Putamen (tissue), 1 donor: ENCODE measurements around the gene MEIOB.
A peak's percentile ranks its signal among the peaks of the same experiment; 100 is the strongest.
"Not testable (repeated sequence)": the region's sequence is repeated elsewhere in the genome, so short reads cannot be mapped to it uniquely, and the experiment has no call there.

Experiments
- DNase-seq: peaks from one replicate; pipeline ENCODE4 v3.0.0-alpha.2; 2016; ENCODE audit warnings: low spot score

Gene MEIOB

GRCh38 chr16:1906846-1907165 lies 34.8 kb upstream of the MEIOB start:
- DNase-seq: no peak

- no peak for DNase-seq
Observed at GRCh38 chr16:1906055-1906845, 34.3 kb upstream of the MEIOB start.

- DNase-seq: no peak
Observed at GRCh38 chr16:1903845-1904840, 32.2 kb upstream of the MEIOB start.

DNA sequence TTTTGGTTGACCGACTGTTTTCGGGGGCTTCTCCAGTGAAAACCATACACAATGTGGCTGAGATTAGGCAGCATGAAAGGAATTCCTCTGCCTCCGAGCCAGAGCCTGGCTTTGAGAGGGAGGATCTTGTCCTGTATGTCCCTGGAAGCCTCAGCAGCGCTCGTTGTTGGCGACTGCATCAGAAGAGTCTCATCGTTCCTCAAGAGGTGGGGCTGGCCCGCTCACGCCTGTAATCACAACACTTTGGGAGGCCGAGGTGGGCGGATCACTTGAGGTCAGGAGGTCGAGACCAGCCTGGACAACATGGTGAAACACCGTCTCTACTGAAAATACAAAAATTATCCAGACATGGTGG lies 31.2 kb upstream of the MEIOB start:
- no peak for DNase-seq

DNA sequence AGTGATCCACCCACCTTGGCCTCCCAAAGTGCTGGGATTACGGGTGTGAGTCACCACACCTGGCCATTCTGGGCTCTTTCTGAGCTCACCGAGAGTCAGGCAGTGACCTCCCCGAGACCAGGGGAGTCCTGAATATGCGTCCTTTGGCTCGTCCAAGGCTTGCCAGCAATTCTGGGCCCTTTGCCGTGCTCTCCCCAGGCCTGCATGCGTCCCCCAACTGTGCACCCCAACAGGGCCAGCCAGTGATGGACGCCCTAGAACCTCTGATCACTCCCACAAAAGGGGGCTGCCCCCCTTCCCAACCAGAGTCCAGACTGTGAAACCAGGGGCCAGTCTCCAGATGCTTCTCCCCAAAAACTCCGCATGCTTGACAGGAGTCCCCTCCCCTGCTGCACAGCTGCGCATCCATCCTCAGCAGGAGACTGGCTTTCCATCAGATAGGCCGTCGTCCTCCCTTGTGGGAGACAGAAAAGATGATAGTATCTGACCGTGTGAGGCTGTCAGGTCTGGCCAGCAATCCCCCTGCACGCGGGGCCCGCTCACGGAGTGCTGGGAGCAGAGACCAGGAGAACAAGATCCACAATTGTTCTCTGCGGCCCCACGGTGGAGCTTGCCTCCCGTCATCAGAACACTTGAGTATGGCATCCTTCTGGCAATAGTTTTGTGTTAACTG lies 30.7 kb upstream of the MEIOB start:
- no peak for DNase-seq

DNA sequence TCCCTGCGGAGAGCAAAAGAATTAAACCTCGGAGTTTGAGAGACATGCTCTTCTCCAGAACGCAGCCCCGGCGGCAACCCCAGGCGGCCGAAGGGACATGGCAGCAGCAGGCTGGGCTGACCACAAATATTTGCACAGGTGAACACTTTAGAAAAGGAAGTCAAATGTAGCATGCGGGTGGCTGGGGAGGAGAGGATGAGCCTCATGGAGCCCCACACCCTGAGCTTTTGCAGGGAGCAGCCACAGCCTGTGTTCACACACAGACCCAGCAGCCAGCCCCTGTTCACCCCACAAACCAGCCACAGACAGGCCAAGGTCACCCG lies 28.4 kb upstream of the MEIOB start:
- DNase-seq: no peak

- no peak for DNase-seq
Observed at GRCh38 chr16:1899641-1900451, 27.9 kb upstream of the MEIOB start.

GRCh38 chr16:1897692-1898091 lies 25.7 kb upstream of the MEIOB start:
- not testable (repeated sequence) for DNase-seq

DNA sequence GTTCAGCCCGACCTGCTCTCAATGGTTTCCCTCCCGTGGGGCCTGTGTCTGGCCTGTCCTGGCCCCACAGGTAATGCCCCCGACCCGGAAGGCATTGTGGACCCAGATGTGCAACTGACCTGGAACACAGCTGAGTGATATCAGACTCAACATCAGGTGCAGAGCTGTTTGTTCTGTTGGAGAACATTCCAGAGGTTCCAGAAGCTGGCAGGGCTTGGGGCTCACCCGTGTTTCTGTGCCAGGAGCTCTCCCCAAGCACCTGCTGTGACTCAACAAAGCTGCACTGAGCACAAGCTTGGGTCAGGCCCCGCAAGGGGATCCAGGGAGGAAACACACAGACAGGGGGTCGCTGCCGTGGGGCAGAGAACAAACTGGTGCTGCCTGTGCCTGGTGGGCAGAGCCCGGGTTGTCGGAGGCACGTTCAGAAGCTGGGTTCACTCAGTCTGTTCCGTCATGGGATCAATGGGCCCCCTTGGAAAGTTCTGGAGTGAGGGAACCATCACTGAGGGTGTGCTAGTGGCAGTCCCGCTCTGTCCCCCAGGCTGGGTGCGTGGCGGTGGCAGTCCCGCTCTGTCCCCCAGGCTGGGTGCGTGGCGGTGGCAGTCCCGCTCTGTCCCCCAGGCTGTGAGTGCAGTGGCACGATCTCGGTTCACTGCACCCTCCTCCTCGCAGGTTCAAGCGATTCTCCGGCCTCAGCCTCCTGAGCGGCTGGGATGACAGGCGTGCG lies 24.1 kb upstream of the MEIOB start:
- no peak for DNase-seq

GRCh38 chr16:1895068-1895467 lies 23.1 kb upstream of the MEIOB start:
- no peak for DNase-seq

- DNase-seq: peak; percentile 28
Observed at GRCh38 chr16:1890708-1891050, 18.7 kb upstream of the MEIOB start.

- DNase-seq: no peak
Observed at GRCh38 chr16:1890024-1890707, 18.2 kb upstream of the MEIOB start.

GRCh38 chr16:1887711-1888354 lies 15.9 kb upstream of the MEIOB start:
- no peak for DNase-seq

GRCh38 chr16:1884889-1885288 lies 12.9 kb upstream of the MEIOB start:
- DNase-seq: no peak

DNA sequence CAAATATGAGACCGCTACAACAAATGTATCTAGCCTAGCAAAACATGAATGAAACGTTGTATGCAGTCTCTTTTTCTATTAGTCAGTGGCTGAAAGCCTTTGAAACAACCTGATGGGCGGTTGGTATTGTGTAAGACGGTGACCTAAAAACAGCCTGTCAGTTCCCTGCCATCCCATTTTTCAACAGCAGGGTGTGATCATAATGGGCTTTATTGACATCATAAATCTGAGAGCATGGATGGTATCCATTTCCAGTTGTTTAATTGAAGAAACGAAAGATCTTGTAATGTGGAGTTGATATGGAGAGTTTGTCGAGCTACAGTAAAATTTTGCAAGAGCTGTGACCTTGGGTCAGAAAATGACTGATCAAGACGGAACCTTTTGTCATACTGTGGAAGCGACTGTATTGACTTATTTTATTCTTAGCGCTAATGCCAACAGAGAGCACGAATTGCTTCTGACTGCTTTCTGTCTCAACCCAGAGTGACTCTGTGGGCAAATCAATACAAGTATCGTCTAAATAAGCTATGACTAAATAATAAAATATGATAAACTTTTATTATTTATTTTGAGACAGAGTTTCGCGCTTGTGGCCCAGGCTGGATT lies 12.3 kb upstream of the MEIOB start:
- DNase-seq: no peak

DNA sequence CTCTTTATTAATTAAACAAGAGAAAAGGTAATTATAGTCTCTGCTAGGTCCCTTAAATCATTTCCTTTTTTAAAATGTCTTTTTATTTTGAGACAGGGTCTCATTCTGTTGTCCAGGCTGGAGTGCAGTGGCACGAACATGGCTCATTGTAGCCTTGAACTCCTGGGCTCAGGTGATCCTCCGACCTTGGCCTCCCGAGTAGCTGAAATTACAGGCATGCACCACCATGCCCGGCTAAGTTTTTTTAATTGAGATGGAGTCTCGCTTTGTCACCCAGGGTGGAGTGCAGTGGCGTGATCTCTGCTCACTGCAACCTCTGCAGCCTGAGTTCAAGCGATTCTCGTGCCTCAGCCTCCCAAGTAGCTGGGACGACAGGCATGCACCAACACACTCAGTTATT lies 9.2 kb upstream of the MEIOB start:
- not testable (repeated sequence) for DNase-seq

DNA sequence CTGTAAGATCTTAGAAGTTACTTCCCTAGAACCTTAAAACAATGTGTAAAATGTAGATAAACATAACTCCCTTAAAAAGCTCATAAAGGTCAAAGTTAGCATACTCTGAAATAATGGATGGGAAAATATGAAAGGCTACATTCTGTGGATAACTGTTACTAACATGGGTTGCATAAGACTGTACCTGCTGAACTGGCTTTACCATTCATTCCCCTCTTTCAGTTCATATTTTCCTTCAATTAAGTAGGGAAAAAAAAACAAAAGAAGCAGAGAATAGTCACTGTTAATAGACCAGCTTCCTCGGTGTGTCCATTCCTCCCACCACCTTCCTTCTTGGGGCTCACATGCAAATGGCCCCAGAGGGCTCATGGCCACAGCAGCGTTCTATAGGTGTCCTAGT lies 7.5 kb upstream of the MEIOB start:
- no peak for DNase-seq

DNA sequence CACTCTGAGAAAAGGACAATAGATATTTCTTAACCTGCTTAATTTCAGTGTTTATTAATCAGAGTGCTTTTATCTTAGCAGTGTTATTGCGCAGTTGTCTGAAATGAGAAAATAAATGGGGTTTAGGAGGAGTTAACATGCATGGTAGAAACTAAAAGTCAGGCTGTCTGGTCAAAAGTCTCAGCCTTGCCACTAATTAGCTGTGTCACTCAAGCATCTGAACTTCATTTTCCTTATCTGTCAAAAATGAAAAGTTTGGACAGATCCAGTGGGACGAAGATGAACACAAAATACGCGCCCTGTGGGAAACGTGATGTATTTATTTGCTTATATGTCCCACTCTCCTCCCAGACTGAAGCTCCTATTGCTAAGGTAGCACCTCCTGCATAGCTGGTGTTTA lies 6.3 kb upstream of the MEIOB start:
- DNase-seq: no peak

- no peak for DNase-seq
Observed at GRCh38 chr16:1877804-1878203, 5.8 kb upstream of the MEIOB start.

DNA sequence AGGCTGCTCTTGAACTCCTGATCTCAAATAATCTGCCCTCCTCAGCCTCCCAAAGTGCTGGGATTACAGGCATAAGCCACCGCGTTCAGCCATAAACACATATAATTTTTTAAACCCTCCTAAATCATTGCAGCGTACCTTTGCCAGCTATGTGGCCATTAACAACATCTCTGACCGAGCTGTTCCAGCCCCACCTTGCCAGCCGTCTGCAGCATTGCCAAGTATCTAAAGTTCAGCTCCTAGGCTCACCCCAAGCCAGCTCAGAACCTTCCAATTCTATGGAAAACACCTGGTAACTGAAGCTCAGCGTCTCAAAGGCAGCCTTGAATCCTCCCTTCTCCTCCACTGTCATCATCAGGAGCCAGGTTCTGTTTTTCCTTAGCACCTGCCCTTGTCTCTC lies 5.1 kb upstream of the MEIOB start:
- no peak for DNase-seq
